Colonic mucosa (tissue), 4 donors: ENCODE results near the gene CEP164. TPM values are rescaled to one million over a fixed set of nuclear protein-coding genes. Genes with fewer than 3 reads are reported as not detected.
A peak's percentile ranks its signal among the peaks of the same experiment; 100 is the strongest.

ENCODE experiments used
- DNase-seq: peaks from one replicate; pipeline ENCODE4 v3.0.0-alpha.2; 2020
- H3K27ac ChIP-seq: fragments of 200-600 bp; one replicate; pipeline ENCODE4 v1.8.0; 2021
- H3K27me3 ChIP-seq: fragments of 200-600 bp; one replicate; pipeline ENCODE4 v1.8.0; 2021
- H3K36me3 ChIP-seq: fragments of 200-600 bp; one replicate; pipeline ENCODE4 v1.8.0; 2021
- H3K4me1 ChIP-seq: fragments of 200-600 bp; one replicate; pipeline ENCODE4 v1.8.0; 2021; ENCODE audit warnings: mild to moderate bottlenecking
- H3K4me3 ChIP-seq: fragments of 200-600 bp; one replicate; pipeline ENCODE4 v1.8.0; 2021
- H3K9ac ChIP-seq, 2 donors: one replicate each; pipeline ENCODE4 v1.7.0; 2013; ENCODE audit warnings: control low read depth in 2 of 2, low read depth in 2 of 2, low read length in 2 of 2
- H3K9me3 ChIP-seq: fragments of 200-600 bp; one replicate; pipeline ENCODE4 v1.8.0; 2021
- intact Hi-C: fragments of 100-400 bp; cut with DNase I; formaldehyde crosslinking; loops from one replicate; pipeline ENCODE4 v1.14.1; 2022
- total RNA-seq, 2 donors: library from RNA; stranded (reverse); fragmentation: NEBNext Ultra II Directional in 1 of 2; extraction: Animal tissue kit (Norgen Biotek cat#: 25700) in 1 of 2; gene quantifications; one replicate each; pipeline ENCODE4 v1.2.1, GENCODE V29; 2021
- TF ChIP-seq, protein P1 (sequence below): fragments of 200-600 bp; IDR thresholded peaks from one replicate; pipeline ENCODE4 v1.8.0; 2022; ENCODE audit warnings: antibody characterized with exemption, mild to moderate bottlenecking
- donor health status: healthy.
- donor health status: DM: no; HTN: no; CAD: no.
- donor health status: DM: no; HTN: no; CAD: no.

Gene CEP164
- total RNA-seq, 2 donors from 2014 or later: 12.4 to 19.2 TPM

DNA sequence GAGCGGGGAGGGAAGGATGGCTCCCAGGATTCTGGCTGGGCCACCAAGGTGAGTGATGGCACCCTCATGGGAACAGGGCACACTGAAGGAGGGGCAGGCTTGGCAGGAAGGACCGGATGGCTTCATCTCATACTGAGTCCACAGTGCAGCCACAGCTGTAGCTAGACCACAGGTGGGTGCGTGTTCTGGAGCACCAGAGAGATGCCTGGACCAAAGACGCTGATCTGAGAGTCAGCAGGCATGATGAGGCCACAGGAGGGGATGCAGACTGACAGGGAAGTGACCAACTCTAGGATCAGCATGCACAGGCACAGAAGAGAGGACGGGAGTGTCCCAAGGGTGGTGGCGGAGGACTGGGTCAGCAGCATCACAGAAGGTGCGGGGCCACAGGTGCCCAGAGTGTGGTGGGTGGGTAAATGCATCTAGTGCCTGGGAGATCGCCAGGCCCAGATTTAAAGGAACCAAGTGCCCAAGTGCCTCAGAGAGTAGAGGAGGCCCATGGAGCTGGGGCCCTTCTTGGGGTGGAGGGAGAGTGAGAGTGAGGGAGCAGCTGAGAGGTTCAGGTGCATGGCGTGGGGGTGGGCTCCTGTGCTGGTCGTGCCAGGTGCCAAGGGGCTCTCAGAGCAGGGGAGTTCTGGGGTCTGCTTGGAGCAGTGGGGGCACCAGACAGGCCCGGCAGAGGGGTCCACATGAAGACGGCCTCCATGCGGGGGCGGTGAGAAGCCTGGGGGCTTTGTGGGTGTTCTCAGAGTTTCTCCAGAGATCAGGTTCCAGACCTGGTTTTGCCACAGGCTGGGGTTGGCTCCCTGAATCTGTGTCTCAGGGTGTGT lies 113.7 kb downstream of the CEP164 start:
- H3K4me1 ChIP-seq: no peaks in the 10 kb centered on the region
- no peaks in the 10 kb centered on the region for H3K9me3 ChIP-seq
- TF ChIP-seq, protein P1, sequence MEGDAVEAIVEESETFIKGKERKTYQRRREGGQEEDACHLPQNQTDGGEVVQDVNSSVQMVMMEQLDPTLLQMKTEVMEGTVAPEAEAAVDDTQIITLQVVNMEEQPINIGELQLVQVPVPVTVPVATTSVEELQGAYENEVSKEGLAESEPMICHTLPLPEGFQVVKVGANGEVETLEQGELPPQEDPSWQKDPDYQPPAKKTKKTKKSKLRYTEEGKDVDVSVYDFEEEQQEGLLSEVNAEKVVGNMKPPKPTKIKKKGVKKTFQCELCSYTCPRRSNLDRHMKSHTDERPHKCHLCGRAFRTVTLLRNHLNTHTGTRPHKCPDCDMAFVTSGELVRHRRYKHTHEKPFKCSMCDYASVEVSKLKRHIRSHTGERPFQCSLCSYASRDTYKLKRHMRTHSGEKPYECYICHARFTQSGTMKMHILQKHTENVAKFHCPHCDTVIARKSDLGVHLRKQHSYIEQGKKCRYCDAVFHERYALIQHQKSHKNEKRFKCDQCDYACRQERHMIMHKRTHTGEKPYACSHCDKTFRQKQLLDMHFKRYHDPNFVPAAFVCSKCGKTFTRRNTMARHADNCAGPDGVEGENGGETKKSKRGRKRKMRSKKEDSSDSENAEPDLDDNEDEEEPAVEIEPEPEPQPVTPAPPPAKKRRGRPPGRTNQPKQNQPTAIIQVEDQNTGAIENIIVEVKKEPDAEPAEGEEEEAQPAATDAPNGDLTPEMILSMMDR: no peak
- no peak for DNase-seq
- intact Hi-C loops: loop anchor here (10.0 kb wide), 1 partner anchor 613 kb away; no protein-coding TSS in a partner anchor
- no peak overlapping the region for H3K4me3 ChIP-seq
- H3K9ac ChIP-seq: no peak overlapping the region
- H3K27me3 ChIP-seq: no peaks in the 10 kb centered on the region
- H3K27ac ChIP-seq: no peak overlapping the region
- H3K36me3 ChIP-seq: no peaks in the 10 kb centered on the region

DNA sequence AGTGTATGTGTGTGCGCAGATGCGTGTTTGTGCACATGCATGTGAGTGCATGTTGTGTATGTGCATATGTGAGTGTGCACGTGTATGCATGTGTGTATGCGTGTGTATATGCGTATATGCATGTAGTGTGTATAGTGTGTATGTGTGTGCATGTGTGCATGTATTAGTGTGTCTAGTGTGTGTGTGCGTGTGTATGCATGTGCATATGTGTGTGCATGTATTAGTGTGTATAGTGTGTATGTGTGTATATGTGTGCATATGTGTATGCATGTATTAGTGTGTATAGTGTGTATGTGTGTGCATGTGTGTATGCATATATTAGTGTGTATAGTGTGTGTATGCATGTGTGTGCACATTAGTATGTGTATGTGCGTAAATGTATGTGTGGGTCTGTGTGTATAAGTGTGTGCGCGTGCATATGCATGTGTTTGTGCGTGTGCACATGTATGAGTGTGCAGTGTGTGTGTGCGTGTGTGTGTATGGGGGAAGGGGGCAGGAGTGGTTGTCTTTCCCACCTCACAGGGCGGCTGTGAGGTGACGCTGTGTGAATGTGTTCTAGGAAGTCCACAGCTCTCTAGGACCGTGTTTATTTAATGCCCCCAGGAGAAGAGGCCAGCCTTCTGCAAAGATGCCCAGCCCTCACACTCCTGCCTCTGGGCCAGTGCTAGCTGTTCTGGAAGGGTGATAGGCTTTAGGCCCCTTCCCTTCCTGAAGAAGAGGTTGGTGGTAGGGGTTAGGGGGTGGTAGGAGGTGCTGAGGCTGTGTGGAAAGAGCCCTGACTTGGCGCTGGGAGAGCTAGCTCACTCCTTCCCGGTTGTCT lies 114.6 kb downstream of the CEP164 start:
- intact Hi-C loops: loop anchor here (10.0 kb wide), 1 partner anchor 613 kb away; no protein-coding TSS in a partner anchor
- Histone ChIP-seq H3K4me1 (no peaks in the 10 kb centered on the region), H3K4me3 (no peak overlapping the region), H3K27ac (no peak overlapping the region), H3K36me3 (no peaks in the 10 kb centered on the region), H3K9ac (no peak overlapping the region), H3K27me3 (no peaks in the 10 kb centered on the region), H3K9me3 (no peaks in the 10 kb centered on the region)
- TF ChIP-seq, protein P1: no peak
- no peak for DNase-seq

- Histone ChIP-seq H3K4me3 (no peak overlapping the region), H3K4me1 (no peaks in the 10 kb centered on the region), H3K27ac (no peak overlapping the region), H3K9me3 (no peaks in the 10 kb centered on the region), H3K27me3 (no peaks in the 10 kb centered on the region), H3K36me3 (no peaks in the 10 kb centered on the region), H3K9ac (no peak overlapping the region)
- TF ChIP-seq, protein P1: no peak
- no peak for DNase-seq
- intact Hi-C loops: loop anchor here (10.0 kb wide), 1 partner anchor 612 kb away; no protein-coding TSS in a partner anchor
Measured at GRCh38 chr11:117442869-117443239, 115.2 kb downstream of the CEP164 start.

DNA sequence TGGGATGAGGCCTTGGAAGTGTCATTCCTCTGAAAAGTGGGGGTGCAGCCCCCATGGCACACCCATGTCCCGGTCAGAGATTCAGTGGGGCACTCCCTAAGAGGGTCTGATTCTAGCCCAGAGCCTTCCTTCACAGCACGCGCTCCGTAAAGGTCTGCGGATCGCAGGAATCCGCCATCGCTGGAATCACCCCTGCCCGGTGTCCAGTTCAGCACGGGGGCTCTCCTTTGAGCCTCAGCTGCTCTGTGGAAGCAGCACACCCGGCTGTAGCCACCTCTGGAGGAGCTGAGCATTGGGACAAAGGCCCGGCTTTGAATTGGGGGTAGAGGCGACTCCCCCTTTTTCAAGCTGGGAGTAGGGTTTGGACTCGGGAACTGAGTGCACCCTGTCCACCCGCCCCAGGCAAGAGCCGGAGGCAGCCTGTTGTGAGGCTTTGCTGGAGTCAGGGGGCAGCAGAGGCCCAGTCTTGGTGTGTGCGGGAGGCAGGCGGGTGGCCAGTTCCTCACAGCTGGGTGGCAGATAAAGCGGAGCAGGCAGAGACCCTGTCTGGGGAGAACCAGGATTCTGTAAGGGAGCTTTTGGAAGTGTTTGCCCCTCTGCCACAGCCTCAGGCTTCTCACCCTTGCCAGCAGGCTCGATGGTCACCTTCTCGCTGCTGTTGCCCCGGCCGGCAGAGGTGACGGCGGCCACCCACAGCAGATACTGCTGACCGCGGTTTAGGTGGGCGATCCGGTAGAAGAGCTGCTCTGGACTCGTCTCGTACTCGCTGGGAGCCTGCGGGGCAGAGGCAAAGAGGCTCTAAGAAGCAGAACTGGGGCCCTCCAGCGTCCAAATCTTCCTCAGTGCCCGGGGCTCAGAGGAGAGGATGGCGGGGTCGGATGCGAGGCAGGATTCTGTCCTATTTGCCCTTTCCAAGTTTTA lies 115.9 kb downstream of the CEP164 start:
- TF ChIP-seq, protein P1: no peak

More for the DNA sequence above, 115.9 kb downstream of the CEP164 start:
- Histone ChIP-seq H3K4me3 (no peak overlapping the region), H3K4me1 (no peaks in the 10 kb centered on the region), H3K36me3 (no peaks in the 10 kb centered on the region), H3K27me3 (no peaks in the 10 kb centered on the region), H3K9me3 (no peaks in the 10 kb centered on the region), H3K9ac (no peak overlapping the region), H3K27ac (no peak overlapping the region)
- DNase-seq: peak; percentile 27
- intact Hi-C loops: loop anchor here (10.0 kb wide), 1 partner anchor 611 kb away; no protein-coding TSS in a partner anchor
